Endodermal cell (in vitro differentiated cells): ENCODE measurements around the gene RSPH9. TPM values are rescaled to one million over a fixed set of nuclear protein-coding genes. Genes with fewer than 3 reads are reported as not detected.
A peak's percentile ranks its signal among the peaks of the same experiment; 100 is the strongest.

Experiments used
- DNase-seq: peaks from one replicate; pipeline ENCODE4 v3.0.0-alpha.2; 2017
- H3K27ac ChIP-seq: 2 replicates; pipeline ENCODE4 v1.5.1; 2013; ENCODE audit warnings: mild to moderate bottlenecking, low read depth, low read length, moderate library complexity
- H3K27me3 ChIP-seq: 2 replicates; pipeline ENCODE4 v1.6.1; 2013; ENCODE audit warnings: mild to moderate bottlenecking, low read length, moderate library complexity; ENCODE audit not compliant: insufficient read depth, control insufficient read depth, poor library complexity, severe bottlenecking
- H3K36me3 ChIP-seq: 2 replicates; pipeline ENCODE4 v1.7.0; 2013; ENCODE audit warnings: mild to moderate bottlenecking, low read length, moderate library complexity; ENCODE audit not compliant: control insufficient read depth, insufficient read depth
- H3K4me1 ChIP-seq: one replicate; pipeline ENCODE4 v1.7.0; 2013; ENCODE audit warnings: low read length; ENCODE audit not compliant: control insufficient read depth, insufficient read depth
- H3K4me3 ChIP-seq: 2 replicates; pipeline ENCODE4 v1.5.1; 2013; ENCODE audit warnings: mild to moderate bottlenecking, low read length, moderate library complexity
- H3K9ac ChIP-seq: 2 replicates; pipeline ENCODE4 v1.6.1; 2013; ENCODE audit warnings: mild to moderate bottlenecking, low read length, moderate library complexity; ENCODE audit not compliant: poor library complexity, severe bottlenecking; ENCODE audit errors: extremely low read depth
- H3K9me3 ChIP-seq: 2 replicates; pipeline ENCODE4 v1.6.1; 2013; ENCODE audit warnings: mild to moderate bottlenecking, low read length, moderate library complexity; ENCODE audit not compliant: control insufficient read depth
- H3K27ac Mint-ChIP-seq: 2 replicates; pipeline ENCODE4 v1.8.0; 2020; ENCODE audit warnings: mixed read lengths
- H3K27me3 Mint-ChIP-seq: 2 replicates; pipeline ENCODE4 v1.8.0; 2021; ENCODE audit warnings: mild to moderate bottlenecking, mixed read lengths; ENCODE audit not compliant: insufficient read depth
- H3K36me3 Mint-ChIP-seq: 2 replicates; pipeline ENCODE4 v1.8.0; 2020; ENCODE audit warnings: low read depth, mixed read lengths
- H3K4me1 Mint-ChIP-seq: 2 replicates; pipeline ENCODE4 v1.8.0; 2020; ENCODE audit warnings: mixed read lengths
- H3K4me3 Mint-ChIP-seq: 2 replicates; pipeline ENCODE4 v1.8.0; 2020; ENCODE audit warnings: mild to moderate bottlenecking, moderate library complexity, mixed read lengths
- H3K9me3 Mint-ChIP-seq: 2 replicates; pipeline ENCODE4 v1.8.0; 2020; ENCODE audit warnings: mild to moderate bottlenecking, mixed read lengths
- CTCF ChIP-seq: fragments of 200-600 bp; sonication (generic); conservative IDR thresholded peaks from 2 replicates; pipeline ENCODE4 v1.5.0; 2021; ENCODE audit warnings: antibody characterized with exemption, mild to moderate bottlenecking
- WGBS, 2 experiments: methylation state at CpG; one replicate each; pipeline versions ENCODE4 v1.1.5 to v1.1.7; 2013; ENCODE audit warnings: missing lambda C conversion rate in 2 of 2, mixed read lengths in 1 of 2; ENCODE audit not compliant: insufficient coverage in 1 of 2, insufficient read length in 1 of 2; 5-methylcytosine and 5-hydroxymethylcytosine counted together
- total RNA-seq, 2 donors: library from RNA; stranded (reverse); fragmentation: NEBNext Ultra II Directional in 1 of 2; extraction: Animal tissue kit (Norgen Biotek cat#: 25700) in 1 of 2; gene quantifications; 2 replicates in 1 of 2; 3 replicates in 1 of 2; pipeline ENCODE4 v1.2.1, GENCODE V29; 2021

The RSPH9 gene
- total RNA-seq, 2 donors from 2014 or later = 0.44 to 0.64 TPM

- Mint-ChIP-seq H3K4me3 (no peak overlapping the region), H3K9me3 (no peaks in the 10 kb centered on the region), H3K27me3 (no peaks in the 10 kb centered on the region), H3K27ac (peak overlapping the region; percentile 16), H3K4me1 (peaks cover 28% of the 10 kb centered on the region), H3K36me3 (no peaks in the 10 kb centered on the region)
- H3K9me3 ChIP-seq = no peaks in the 10 kb centered on the region
- H3K9ac ChIP-seq = no peak overlapping the region
- no peak for TF ChIP-seq CTCF
- no peak overlapping the region for H3K27ac ChIP-seq
- peaks cover 10% of the 10 kb centered on the region for H3K4me1 ChIP-seq
- no peak overlapping the region for H3K4me3 ChIP-seq
- no peaks in the 10 kb centered on the region for H3K27me3 ChIP-seq
- WGBS, 2 experiments = 90 to 100% methylated on average over 1 to 7 of the region's 7 CpGs
- DNase-seq = no peak
- H3K36me3 ChIP-seq = no peaks in the 10 kb centered on the region
Observed at GRCh38 chr6:43719511-43719910, 74.7 kb downstream of the RSPH9 start.

GRCh38 chr6:43720999-43721398 is 76.2 kb downstream of the RSPH9 start:
- Histone ChIP-seq H3K27ac (no peak overlapping the region), H3K36me3 (no peaks in the 10 kb centered on the region), H3K4me3 (no peak overlapping the region), H3K4me1 (peaks cover 17% of the 10 kb centered on the region), H3K9me3 (no peaks in the 10 kb centered on the region), H3K9ac (no peak overlapping the region), H3K27me3 (no peaks in the 10 kb centered on the region)
- no peaks in the 10 kb centered on the region for H3K27me3 Mint-ChIP-seq
- no peak overlapping the region for H3K27ac Mint-ChIP-seq
- WGBS, 2 experiments = 67 to 74% methylated on average over 3 to 4 of the region's 4 CpGs
- no peak overlapping the region for H3K4me3 Mint-ChIP-seq
- no peak for DNase-seq
- peaks cover 31% of the 10 kb centered on the region for H3K4me1 Mint-ChIP-seq
- H3K36me3 Mint-ChIP-seq = no peaks in the 10 kb centered on the region
- no peak for TF ChIP-seq CTCF
- no peaks in the 10 kb centered on the region for H3K9me3 Mint-ChIP-seq

Other genes starting within 250 kb of the RSPH9 start
- 10 to 100 TPM; 34.1 to 44.8 TPM for gene ABCC10, start 217.5 kb upstream of the RSPH9 start, total RNA-seq
- not detected for gene DLK2, start 189.5 kb upstream of the RSPH9 start, total RNA-seq
- 10 to 100 TPM; 44.3 to 50.2 TPM for gene TJAP1, start 167.5 kb upstream of the RSPH9 start, total RNA-seq
- gene LRRC73, start 134.7 kb upstream of the RSPH9 start, total RNA-seq = under 1 TPM; 0.46 to 0.64 TPM
- gene YIPF3, start 128.1 kb upstream of the RSPH9 start, total RNA-seq = 100 to 1,000 TPM in 1 of 2 donors, 10 to 100 TPM in 1; 87.7 to 103 TPM
- 10 to 100 TPM; 37.6 to 44.2 TPM for gene POLR1C, start 127.9 kb upstream of the RSPH9 start, total RNA-seq
- 10 to 100 TPM; 70.8 to 74.3 TPM for gene XPO5, start 69.0 kb upstream of the RSPH9 start, total RNA-seq
- gene POLH, start 68.9 kb upstream of the RSPH9 start, total RNA-seq = 10 to 100 TPM; 11.2 to 18.8 TPM
- 10 to 100 TPM; 87.9 to 90.6 TPM for gene GTPBP2, start 15.8 kb upstream of the RSPH9 start, total RNA-seq
- gene MAD2L1BP, start 9.2 kb upstream of the RSPH9 start, total RNA-seq = 10 to 100 TPM; 32.7 to 41.5 TPM
- 10 to 100 TPM; 53.6 to 58.8 TPM for gene MRPS18A, start 42.8 kb downstream of the RSPH9 start, total RNA-seq
- gene VEGFA, start 125.2 kb downstream of the RSPH9 start, total RNA-seq = 100 to 1,000 TPM; 163 to 254 TPM